Suppressor macrophage treated with lipopolysaccharide for 4 hours (primary cell): ENCODE measurements around the gene ABCF2.

Experiments
- DNase-seq: peaks from one replicate; pipeline ENCODE4 v3.0.0-alpha.2; 2020

The ABCF2 gene

GRCh38 chr7:151226875-151227782, at the start of gene ABCF2:
ABCF2 (minus strand) TSS chr7:151227205; CDS start chr7:151226458, 747 bp downstream.
- peak; percentile 99 for DNase-seq

- no peak for DNase-seq
Observed at GRCh38 chr7:151275813-151276577, 49.0 kb upstream of the ABCF2 start.

DNA sequence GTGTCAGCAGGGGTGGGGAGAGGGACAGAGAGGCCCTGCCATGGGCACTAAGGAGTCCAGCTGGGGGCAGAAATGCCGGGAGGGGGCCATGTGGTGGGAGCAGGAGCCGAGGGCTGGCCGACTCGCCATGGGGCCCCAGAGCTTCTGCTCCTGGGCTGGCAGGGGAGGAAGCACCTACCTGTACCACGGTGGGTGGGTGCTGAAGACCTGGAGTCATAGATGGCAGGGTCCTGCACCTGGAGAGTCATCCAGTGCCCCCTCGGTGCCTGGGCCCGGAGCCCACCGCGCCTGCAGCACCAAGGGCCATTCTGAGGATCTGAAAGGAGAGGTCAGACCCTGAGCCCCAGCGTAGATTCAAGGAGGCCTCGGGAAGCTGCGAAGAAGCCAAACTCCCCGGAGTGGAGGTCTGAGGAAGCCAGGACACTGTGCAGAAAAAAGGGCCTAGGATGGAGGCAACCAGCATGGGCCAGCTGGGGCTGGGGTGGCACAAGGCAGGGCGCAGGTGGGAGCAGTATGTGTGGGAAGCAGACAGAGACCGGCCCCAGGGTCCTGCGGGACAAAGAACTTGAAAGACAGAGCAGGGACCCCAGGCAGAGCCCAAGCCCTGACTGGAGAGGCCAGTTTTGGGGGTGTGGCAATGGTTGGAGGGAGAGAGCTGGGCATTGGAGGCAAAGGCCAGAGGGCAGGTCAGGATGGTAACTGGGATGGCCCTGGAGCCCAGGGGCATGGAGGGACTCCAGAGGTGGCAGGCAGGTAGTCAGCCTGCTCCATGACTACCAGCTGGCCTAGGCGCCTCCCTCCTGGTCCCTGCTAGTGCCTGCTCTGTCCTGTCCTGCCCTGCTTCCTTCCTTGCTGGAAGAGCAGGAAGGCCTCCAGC, 48.2 kb upstream of the ABCF2 start:
- DNase-seq: no peak

GRCh38 chr7:151274396-151274795, 47.4 kb upstream of the ABCF2 start:
- DNase-seq: no peak

DNA sequence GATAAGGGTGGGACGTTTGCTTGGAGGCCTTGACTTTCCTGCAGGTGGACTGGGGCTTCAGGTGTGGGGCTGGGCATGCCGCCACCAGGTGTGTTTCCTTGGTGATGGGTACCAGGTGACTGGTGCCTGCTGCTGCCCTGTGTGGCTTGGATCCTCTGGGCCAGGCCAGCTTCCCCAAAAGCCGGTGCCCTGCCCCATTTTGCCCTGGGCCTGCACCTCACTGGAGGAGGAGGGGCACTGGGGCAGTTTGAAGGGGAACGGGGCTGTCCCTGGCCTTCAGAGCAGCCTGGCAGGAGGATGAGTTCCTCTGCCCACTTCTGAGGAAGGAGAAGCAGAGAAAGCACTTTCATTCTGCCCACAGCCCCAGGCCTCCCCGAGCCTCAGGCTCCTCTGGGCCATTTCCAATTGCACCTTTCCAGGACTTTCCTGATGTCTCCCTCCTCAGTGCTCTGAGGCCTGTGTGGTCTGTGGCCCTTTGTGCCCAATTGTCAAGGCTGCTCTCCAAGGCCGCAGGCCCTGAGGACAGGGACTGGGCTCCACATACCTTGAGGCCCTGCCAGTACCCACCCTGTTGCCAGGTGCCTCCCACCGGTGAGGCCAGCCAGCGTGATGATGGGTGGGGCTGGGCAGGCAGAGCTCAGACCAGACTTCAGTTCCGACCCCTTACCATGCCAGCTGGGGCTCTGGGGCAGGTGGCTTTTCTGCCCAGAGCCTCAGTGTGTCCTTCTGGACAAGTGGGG, 46.8 kb upstream of the ABCF2 start:
- DNase-seq: peak; percentile 65

GRCh38 chr7:151272877-151273276, 45.9 kb upstream of the ABCF2 start:
- no peak for DNase-seq

GRCh38 chr7:151272405-151272804, 45.4 kb upstream of the ABCF2 start:
- DNase-seq: no peak

DNA sequence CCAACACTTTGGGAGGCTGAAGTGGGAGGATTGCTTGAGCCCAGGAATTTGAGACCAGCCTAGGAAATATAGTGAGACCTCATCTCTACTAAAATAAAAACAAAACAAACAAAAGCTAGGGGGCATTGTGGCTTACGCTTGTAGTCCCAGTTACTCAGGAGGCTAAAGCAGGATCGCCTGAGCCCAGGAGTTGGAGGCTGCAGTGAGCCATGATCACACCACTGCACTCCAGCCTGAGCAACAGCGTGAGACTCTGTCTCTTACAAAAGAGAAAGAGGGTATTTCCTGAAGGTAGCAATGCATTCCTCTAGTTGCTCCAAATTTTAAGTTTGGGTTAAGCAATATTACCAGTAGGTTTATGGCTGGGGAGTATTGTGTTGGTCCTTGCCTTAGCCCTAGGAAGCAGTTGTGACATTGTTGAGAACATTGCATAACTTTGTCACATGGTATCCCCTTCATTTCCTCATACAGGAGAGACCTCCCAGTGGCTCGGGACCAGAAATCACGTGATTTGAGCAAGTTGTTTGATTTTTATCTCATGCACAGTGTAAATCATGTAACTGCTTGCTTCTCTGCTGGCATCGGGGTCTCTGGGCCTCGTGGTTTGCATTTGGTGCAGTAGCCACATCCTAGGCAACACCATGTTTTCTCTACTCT, 44.8 kb upstream of the ABCF2 start:
- peak; percentile 94 for DNase-seq

DNA sequence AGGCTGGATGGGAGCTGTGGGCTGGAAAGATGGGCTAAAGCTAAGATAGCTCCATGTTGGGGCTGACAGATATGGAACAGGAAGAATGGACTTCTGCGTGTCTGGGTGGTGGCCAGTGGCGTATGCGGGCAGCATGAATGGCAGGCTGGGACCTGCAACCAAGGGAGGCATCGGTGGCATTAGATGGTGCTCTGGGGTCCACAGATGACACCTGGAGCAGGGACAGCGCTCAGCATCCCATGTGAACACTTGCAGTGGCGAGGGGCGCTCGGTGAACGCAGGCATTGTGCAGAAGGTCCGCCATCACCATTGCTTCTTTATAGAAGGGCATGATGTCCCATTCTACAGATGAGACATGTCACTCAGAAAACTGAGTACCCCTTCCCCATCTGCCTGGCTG, 42.5 kb upstream of the ABCF2 start:
- DNase-seq: no peak

- no peak for DNase-seq
Observed at GRCh38 chr7:151265351-151265931, 38.4 kb upstream of the ABCF2 start.

- no peak for DNase-seq
Observed at GRCh38 chr7:151264615-151265014, 37.6 kb upstream of the ABCF2 start.

- no peak for DNase-seq
Observed at GRCh38 chr7:151261529-151261928, 34.5 kb upstream of the ABCF2 start.

DNA sequence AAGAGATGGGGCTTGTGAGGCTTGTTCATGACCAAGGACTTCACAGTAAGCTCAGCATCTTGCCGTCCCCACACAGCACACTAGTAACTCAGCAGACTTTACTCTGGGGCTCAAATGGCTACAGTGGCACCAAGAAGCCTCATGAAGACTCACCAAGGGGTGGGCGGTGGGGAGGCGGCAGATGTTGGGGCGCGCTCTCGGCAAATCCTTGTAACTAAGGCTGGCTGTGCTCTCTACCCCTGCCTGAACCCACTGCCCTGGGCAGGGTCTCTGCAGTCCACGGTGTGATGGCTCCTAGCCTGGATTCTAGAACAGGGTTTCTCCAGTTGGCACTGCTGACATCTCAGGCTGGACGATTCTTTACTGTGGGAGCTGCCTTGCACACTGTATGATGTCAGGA, 33.9 kb upstream of the ABCF2 start:
- DNase-seq: no peak

GRCh38 chr7:151260471-151260870, 33.5 kb upstream of the ABCF2 start:
- DNase-seq: no peak

- no peak for DNase-seq
Observed at GRCh38 chr7:151257990-151258389, 31.0 kb upstream of the ABCF2 start.

DNA sequence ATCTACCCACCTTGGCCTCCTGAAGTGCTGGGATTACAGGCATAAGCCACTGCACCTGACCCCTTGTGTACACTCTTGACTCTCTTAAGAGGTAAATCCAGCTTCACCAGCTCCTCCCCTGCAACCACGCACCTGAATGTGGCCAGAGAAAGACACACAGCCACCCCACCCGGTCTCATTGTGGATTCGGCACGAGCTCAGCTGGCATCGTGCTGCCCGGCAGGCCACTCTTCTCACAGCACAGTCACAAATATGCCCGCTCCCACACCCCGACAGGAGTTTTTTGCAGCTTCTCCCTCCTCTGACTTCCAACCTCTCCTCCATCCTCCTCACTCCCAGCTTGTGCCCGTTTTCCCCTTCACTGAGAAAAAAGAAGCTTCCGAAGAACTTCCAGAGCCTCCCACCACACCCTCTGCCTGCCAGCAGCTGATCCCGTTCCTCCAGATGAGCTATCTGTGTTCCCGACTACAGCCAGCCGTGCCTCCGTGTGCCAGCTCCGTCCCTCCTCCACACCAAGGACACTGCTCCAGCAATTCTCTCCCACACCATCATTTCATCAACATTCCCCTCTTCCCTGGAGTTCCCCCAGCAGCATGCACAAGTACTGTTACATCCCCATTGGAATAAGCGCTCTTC, 29.5 kb upstream of the ABCF2 start:
- no peak for DNase-seq

DNA sequence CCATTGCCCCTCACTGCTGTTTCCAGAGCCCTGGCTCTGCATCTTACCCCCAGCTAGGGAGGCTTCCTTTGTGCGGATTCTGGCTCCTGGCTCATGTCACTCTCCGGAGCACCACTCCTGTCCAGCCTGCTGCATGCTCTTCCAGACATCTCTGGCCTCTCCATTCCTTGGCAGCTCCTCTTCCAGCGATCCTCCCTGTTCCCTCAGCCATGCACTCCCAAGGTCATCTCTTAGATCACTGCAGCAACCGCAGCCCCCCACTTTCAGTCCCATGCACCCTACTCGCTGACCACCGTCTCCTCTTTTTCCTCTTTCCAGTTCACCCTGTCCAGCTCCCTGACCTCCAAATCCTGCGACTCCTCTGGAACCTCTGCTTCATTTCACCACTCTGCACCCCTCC, 28.4 kb upstream of the ABCF2 start:
- no peak for DNase-seq

DNA sequence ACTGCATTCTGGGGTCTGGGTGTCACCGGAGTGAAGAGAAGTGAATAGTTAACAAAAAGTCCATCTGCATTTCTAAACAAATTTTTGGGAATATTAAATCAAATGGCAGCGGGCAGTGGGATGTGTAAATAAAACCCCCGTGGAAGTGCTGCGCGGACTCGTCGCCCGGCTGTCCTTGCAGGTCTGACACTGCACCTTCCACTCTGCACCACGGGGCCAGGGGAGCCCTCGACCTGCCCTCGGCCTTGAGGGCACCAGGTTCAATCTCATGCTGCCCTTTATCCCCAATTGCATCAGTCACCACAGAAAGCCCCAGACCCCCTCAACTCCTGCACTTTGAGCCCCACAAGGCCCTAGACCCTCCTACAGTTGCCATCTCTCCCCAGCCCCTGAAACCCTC, 27.8 kb upstream of the ABCF2 start:
- no peak for DNase-seq

GRCh38 chr7:151254316-151254715, 27.3 kb upstream of the ABCF2 start:
- DNase-seq: no peak

DNA sequence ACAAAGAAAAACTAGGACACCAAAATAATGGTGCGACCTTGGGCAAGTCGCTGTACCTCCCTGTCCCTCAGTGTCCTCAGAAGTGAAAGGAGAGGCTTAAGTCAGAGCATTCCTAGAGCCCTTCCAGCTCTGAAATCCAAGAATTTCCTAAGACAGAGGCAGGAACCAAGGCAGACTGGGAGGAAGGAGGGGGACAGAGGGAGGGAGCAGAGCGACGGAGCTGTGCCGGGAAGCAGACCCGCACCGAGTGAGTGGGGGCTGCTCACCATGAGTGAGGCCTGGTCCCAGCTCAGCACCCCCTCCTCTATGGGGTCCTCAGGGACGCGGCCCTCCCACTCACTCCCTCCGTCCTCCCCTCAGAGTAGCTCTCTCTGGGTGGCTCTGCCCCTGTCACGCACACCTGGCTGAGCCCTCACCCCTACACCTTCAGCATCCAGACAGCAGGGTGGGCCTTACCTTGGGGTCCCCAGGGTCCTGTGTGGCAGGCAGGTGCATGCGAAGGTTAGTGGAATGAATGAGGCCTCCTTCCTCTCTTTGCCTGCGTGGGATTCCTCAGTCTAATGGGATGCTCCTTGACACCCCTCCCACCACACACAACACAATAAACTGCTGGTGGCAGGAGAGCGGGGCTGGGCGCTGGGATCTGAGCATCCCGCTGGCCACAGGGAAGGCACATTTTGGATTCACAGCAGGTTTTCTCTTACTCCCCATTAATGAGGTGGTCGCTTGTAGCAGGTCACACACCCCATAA, 26.1 kb upstream of the ABCF2 start:
- no peak for DNase-seq
